Esophagus squamous epithelium (tissue), 5 donors: ENCODE measurements around the gene TBC1D14. TPM values are rescaled to one million over a fixed set of nuclear protein-coding genes. Genes with fewer than 3 reads are reported as not detected.

Experiments
- DNase-seq: peaks from one replicate; lab custom pipeline; 2025; lab: John Stamatoyannopoulos, UW
- H3K27ac ChIP-seq, 4 donors: fragments of 200-600 bp; sonication (generic); one replicate each; pipeline ENCODE4 v1.5.1; 2016 to 2019; ENCODE audit warnings: mild to moderate bottlenecking in 1 of 4
- H3K27me3 ChIP-seq, 4 donors: fragments of 200-600 bp; sonication (generic); 1 replicate in 3 of 4; 2 replicates in 1 of 4; pipeline versions ENCODE4 v1.5.1 to v1.6.0; 2017 to 2021; ENCODE audit warnings: antibody characterized with exemption in 1 of 4
- H3K36me3 ChIP-seq, 3 donors: fragments of 200-600 bp; sonication (generic); one replicate each; pipeline ENCODE4 v1.5.1; 2016 to 2019
- H3K4me1 ChIP-seq, 3 donors: fragments of 200-600 bp; sonication (generic); one replicate each; pipeline ENCODE4 v1.5.1; 2017 to 2019
- H3K4me3 ChIP-seq, 4 donors: fragments of 200-600 bp; sonication (generic); 1 replicate in 3 of 4; 2 replicates in 1 of 4; pipeline ENCODE4 v1.5.1; 2016 to 2019; ENCODE audit warnings: mild to moderate bottlenecking in 2 of 4, moderate library complexity in 1 of 4
- H3K9me3 ChIP-seq, 3 donors: fragments of 200-600 bp; sonication (generic); one replicate each; pipeline ENCODE4 v1.5.1; 2016 to 2019
- CTCF ChIP-seq, 6 experiments: fragments of 450-650 bp in 4 of 6; fragments of 200-600 bp in 2 of 6; sonication (generic) in 2 of 6; IDR thresholded peaks; one replicate each; pipeline ENCODE4 v1.5.1; 2016 to 2019; ENCODE audit warnings: antibody characterized with exemption in 6 of 6, mild to moderate bottlenecking in 4 of 6, moderate library complexity in 4 of 6
- POLR2A ChIP-seq, 4 donors: fragments of 450-650 bp; IDR thresholded peaks; one replicate each; pipeline ENCODE4 v1.6.1; 2017; ENCODE audit warnings: antibody characterized with exemption in 4 of 4, mild to moderate bottlenecking in 4 of 4, moderate library complexity in 3 of 4
- WGBS, 2 donors: methylation state at CpG; one replicate each; pipeline ENCODE4 v1.1.5; 2018; 5-methylcytosine and 5-hydroxymethylcytosine counted together
- intact Hi-C: fragments of 100-400 bp; cut with DNase I; formaldehyde crosslinking; loops from one replicate; pipeline ENCODE4 v1.15.0; 2022
- total RNA-seq, 4 donors: library from RNA; depleted of rRNA; stranded (reverse); fragments of >200 nt; gene quantifications; one replicate each; pipeline ENCODE4 v1.1.0, GENCODE V29; 2016
- donor health status: DM: yes; HTN: yes; CAD: no.

Gene TBC1D14
- total RNA-seq, 4 donors from 2014 or later = 28.2 to 50.4 (median 42.1) TPM

- intact Hi-C loops = no loop called here
- H3K36me3 ChIP-seq = no peaks in the 10 kb centered on the region
- H3K4me3 ChIP-seq = no peak overlapping the region
- WGBS, 2 donors = 89% methylated on average over 18 to 20 of the region's 29 CpGs
- TF ChIP-seq POLR2A (IDR thresholded peaks at IDR 0.05) (no peak), CTCF (IDR thresholded peaks at IDR 0.05) (no peak)
- no peaks in the 10 kb centered on the region for H3K27me3 ChIP-seq
- H3K27ac ChIP-seq = no peak overlapping the region
- DNase-seq = no peak
- H3K9me3 ChIP-seq = no peaks in the 10 kb centered on the region
- H3K4me1 ChIP-seq = peaks cover 13 to 17% (median 14%) of the 10 kb centered on the region in 3 donors
These were observed 14.8 kb upstream of the TBC1D14 start for GRCh38 chr4:6894528-6895498.

GRCh38 chr4:6896035-6896434, 13.6 kb upstream of the TBC1D14 start:
- Histone ChIP-seq H3K36me3 (no peaks in the 10 kb centered on the region), H3K27ac (no peak overlapping the region), H3K4me3 (no peak overlapping the region), H3K27me3 (no peaks in the 10 kb centered on the region), H3K4me1 (peaks cover 13 to 17% (median 14%) of the 10 kb centered on the region in 3 donors), H3K9me3 (no peaks in the 10 kb centered on the region)
- TF ChIP-seq CTCF (IDR thresholded peaks at IDR 0.05) (no peak), POLR2A (IDR thresholded peaks at IDR 0.05) (no peak)
- 68% methylated on average over 3 of the region's 5 CpGs; no CpG with 5 or more reads in 1 of the 2 donors for WGBS, 2 donors
- intact Hi-C loops = no loop called here
- DNase-seq = no peak

DNA sequence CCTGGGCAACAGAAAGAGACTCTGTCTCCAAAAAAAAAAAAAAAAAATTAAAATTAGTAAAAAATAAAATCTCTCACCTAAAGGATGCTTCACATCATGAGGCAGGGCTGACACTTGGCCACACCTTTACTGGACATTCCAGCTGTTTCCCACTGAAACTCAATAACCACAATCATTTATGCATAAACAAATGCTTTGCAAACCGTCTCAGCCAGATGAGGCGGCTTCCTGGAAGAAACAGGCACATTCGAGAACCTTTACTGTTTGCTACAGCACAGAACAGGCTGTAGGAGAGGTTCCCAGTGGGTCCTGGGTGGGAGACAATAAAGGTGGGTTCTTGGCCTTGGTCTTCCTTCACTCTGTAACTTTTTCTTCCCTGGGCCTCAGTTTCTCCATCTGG, 10.9 kb upstream of the TBC1D14 start:
- no peaks in the 10 kb centered on the region for H3K36me3 ChIP-seq
- no peak overlapping the region for H3K4me3 ChIP-seq
- 41 to 69% methylated on average over 3 of the region's 3 CpGs for WGBS, 2 donors
- no peaks in the 10 kb centered on the region for H3K9me3 ChIP-seq
- no peaks in the 10 kb centered on the region for H3K27me3 ChIP-seq
- TF ChIP-seq POLR2A (IDR thresholded peaks at IDR 0.05) = no peak
- no peak for TF ChIP-seq CTCF (IDR thresholded peaks at IDR 0.05)
- H3K27ac ChIP-seq = no peak overlapping the region
- DNase-seq = no peak
- intact Hi-C loops = no loop called here
- H3K4me1 ChIP-seq = no peaks in the 10 kb centered on the region

- H3K9me3 ChIP-seq = no peaks in the 10 kb centered on the region
- H3K27me3 ChIP-seq = no peaks in the 10 kb centered on the region
- WGBS, 2 donors = 59 to 90% methylated on average over 3 to 4 of the region's 10 CpGs
- TF ChIP-seq POLR2A (IDR thresholded peaks at IDR 0.05) = no peak
- TF ChIP-seq CTCF (IDR thresholded peaks at IDR 0.05) = no peak
- H3K36me3 ChIP-seq = no peaks in the 10 kb centered on the region
- no peaks in the 10 kb centered on the region for H3K4me1 ChIP-seq
- intact Hi-C loops = loop anchor here (10.0 kb wide), 1 partner anchor 145 kb away; the partner anchor contains the start of gene TADA2B
- no peak overlapping the region for H3K27ac ChIP-seq
- no peak overlapping the region for H3K4me3 ChIP-seq
- no peak for DNase-seq
These were observed 9.3 kb upstream of the TBC1D14 start for GRCh38 chr4:6900181-6900812.

DNA sequence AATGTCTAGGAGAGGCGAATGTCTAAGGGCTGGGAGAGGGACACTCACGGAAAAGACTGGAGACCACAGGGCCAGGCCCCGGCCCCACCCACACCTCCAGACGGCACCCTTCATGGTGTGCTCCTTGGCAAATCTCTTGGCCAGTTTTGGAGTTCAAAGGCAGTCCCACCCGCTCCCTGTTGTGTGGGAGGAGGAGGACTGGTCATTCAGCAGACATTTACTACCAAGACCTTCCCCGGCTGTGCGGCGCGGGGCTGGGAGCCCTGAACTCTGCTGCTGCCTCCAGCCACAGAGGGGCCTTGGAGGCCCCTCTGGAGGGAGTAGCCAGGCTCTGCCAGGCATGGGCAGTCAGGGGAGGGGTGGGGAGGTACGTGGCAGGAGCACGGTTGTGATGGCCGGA, 8.7 kb upstream of the TBC1D14 start:
- WGBS, 2 donors = 78 to 81% methylated on average over 6 to 12 of the region's 12 CpGs
- TF ChIP-seq POLR2A (IDR thresholded peaks at IDR 0.05) (no peak), CTCF (IDR thresholded peaks at IDR 0.05) (no peak)
- Histone ChIP-seq H3K27ac (no peak overlapping the region), H3K4me3 (no peak overlapping the region), H3K36me3 (no peaks in the 10 kb centered on the region), H3K9me3 (no peaks in the 10 kb centered on the region), H3K27me3 (no peaks in the 10 kb centered on the region), H3K4me1 (peaks cover 0 to 5% (median 0%) of the 10 kb centered on the region in 3 donors)
- intact Hi-C loops = loop anchor here (10.0 kb wide), 1 partner anchor 144 kb away; the partner anchor contains the start of gene TADA2B
- DNase-seq = no peak
